Spleen (tissue), 11 donors: ENCODE measurements around the gene TRIAP1. TPM values are rescaled to one million over a fixed set of nuclear protein-coding genes. Genes with fewer than 3 reads are reported as not detected.

Experiments
- DNase-seq: peaks from one replicate; pipeline ENCODE4 v3.0.0-alpha.2; 2020
- H3K27ac ChIP-seq, 8 donors: fragments of 200-600 bp; sonication (generic) in 7 of 8; 1 replicate in 4 of 8; 2 replicates in 4 of 8; pipeline versions ENCODE4 v1.5.0 to v1.8.0; 2016 to 2021; ENCODE audit warnings: inconsistent platforms in 4 of 8, mild to moderate bottlenecking in 4 of 8, moderate library complexity in 1 of 8
- H3K27me3 ChIP-seq, 7 donors: fragments of 200-600 bp; sonication (generic) in 6 of 7; replicated peaks in 1 of 7; 1 replicate in 4 of 7; 2 replicates in 3 of 7; pipeline versions ENCODE4 v1.5.0 to v1.8.0; 2016 to 2021; ENCODE audit warnings: inconsistent platforms in 3 of 7, mild to moderate bottlenecking in 1 of 7
- H3K36me3 ChIP-seq, 6 donors: fragments of 200-600 bp; sonication (generic) in 5 of 6; 1 replicate in 4 of 6; 2 replicates in 2 of 6; pipeline versions ENCODE4 v1.5.0 to v1.8.0; 2016 to 2021; ENCODE audit warnings: inconsistent platforms in 2 of 6
- H3K4me1 ChIP-seq, 6 donors: fragments of 200-600 bp; sonication (generic) in 5 of 6; 1 replicate in 3 of 6; 2 replicates in 3 of 6; pipeline versions ENCODE4 v1.5.0 to v1.8.0; 2016 to 2021; ENCODE audit warnings: inconsistent platforms in 3 of 6
- H3K4me3 ChIP-seq, 8 donors: fragments of 200-600 bp; sonication (generic) in 7 of 8; 1 replicate in 4 of 8; 2 replicates in 4 of 8; pipeline versions ENCODE4 v1.5.0 to v1.8.0; 2016 to 2021; ENCODE audit warnings: inconsistent platforms in 4 of 8, mild to moderate bottlenecking in 4 of 8, moderate library complexity in 2 of 8
- H3K9me3 ChIP-seq, 8 donors: fragments of 200-600 bp; sonication (generic) in 7 of 8; 1 replicate in 4 of 8; 2 replicates in 4 of 8; pipeline versions ENCODE4 v1.5.0 to v1.8.0; 2016 to 2021; ENCODE audit warnings: inconsistent platforms in 4 of 8
- POLR2A ChIP-seq, 3 donors: fragments of 450-650 bp; IDR thresholded peaks; one replicate each; pipeline ENCODE4 v1.5.1; 2017; ENCODE audit warnings: antibody characterized with exemption in 3 of 3, mild to moderate bottlenecking in 1 of 3
- POLR2AphosphoS5 ChIP-seq, 3 donors: sonication (generic); formaldehyde crosslinking; IDR thresholded peaks; one replicate each; pipeline ENCODE4 v1.5.1; 2017; ENCODE audit warnings: antibody characterized with exemption in 3 of 3
- WGBS, 5 donors: extraction: QIAGEN DNeasy Blood & Tissue Kit in 3 of 5; methylation state at CpG; one replicate each; pipeline versions ENCODE4 v1.1.5 to v1.1.7; 2013 to 2018; 5-methylcytosine and 5-hydroxymethylcytosine counted together
- intact Hi-C: fragments of 100-400 bp; cut with DNase I; formaldehyde crosslinking; loops from one replicate; pipeline ENCODE4 v1.15.0; 2023; ENCODE audit warnings: low total_unique reads
- polyA plus RNA-seq, 3 donors: library from polyadenylated mRNA; stranded (reverse); fragments of 200-250 nt; gene quantifications; one replicate each; pipeline ENCODE4 v1.2.1, GENCODE V29; 2013
- total RNA-seq, 7 donors: library from RNA; depleted of rRNA in 3 of 7; stranded (reverse); fragments of >200 nt in 3 of 7; fragmentation: NEBNext Ultra II Directional in 4 of 7; extraction: Animal tissue kit (Norgen Biotek cat#: 25700) in 4 of 7; gene quantifications; one replicate each; pipeline versions ENCODE4 v1.1.0 to v1.2.1, GENCODE V29; 2016 to 2021
- TF ChIP-seq, protein P1 (sequence below), 11 experiments: fragments of 200-600 bp in 7 of 11; fragments of 450-650 bp in 4 of 11; sonication (generic) in 4 of 11; IDR thresholded peaks in 8 of 11; conservative IDR thresholded peaks in 3 of 11; 1 replicate in 7 of 11; 2 replicates in 4 of 11; pipeline versions ENCODE4 v1.4.0 to v1.8.0; 2016 to 2021; ENCODE audit warnings: antibody characterized with exemption in 11 of 11, inconsistent platforms in 4 of 11, mild to moderate bottlenecking in 1 of 11
- donor health status: healthy with polysubstance abuse.
- donor health status: DM: no; HTN: no; CAD: no; lungs with moderate emphysema.
- donor health status: DM: no; HTN: no; CAD: no.
- donor health status: Bipolar disorder and iron deficiency.
- donor health status: healthy.
- donor health status: DM: no; HTN: no; CAD: no.
- donor health status: DM: yes; HTN: yes; CAD: no.

The TRIAP1 gene
- total and polyA plus RNA-seq, 10 donors: 10.2 to 35.9 (median 14.9) TPM

DNA sequence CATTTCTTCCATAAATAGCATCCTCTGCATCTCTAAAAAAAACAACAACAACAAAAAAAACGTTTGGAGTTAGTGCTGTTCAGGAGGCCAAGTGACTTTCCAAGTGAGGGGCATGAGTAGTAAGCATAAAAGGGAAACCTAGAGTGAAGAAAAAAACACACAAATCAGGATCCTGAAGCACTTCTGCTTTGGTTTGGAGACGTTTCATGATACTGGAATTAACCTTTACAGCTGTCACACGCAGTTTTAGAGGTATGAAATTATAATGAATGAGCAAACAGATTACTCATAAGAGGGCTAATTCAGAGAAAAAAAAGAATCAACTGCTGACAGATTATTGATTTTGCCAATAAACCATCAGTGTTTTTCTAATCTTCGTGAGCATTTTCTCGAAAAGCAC lies 19.6 kb upstream of the TRIAP1 start:
- H3K4me3 ChIP-seq: no peak overlapping the region
- H3K27me3 ChIP-seq: no peaks in the 10 kb centered on the region
- TF ChIP-seq POLR2A (IDR thresholded peaks at IDR 0.05) (no peak), POLR2AphosphoS5 (IDR thresholded peaks at IDR 0.05) (no peak)
- TF ChIP-seq, protein P1, sequence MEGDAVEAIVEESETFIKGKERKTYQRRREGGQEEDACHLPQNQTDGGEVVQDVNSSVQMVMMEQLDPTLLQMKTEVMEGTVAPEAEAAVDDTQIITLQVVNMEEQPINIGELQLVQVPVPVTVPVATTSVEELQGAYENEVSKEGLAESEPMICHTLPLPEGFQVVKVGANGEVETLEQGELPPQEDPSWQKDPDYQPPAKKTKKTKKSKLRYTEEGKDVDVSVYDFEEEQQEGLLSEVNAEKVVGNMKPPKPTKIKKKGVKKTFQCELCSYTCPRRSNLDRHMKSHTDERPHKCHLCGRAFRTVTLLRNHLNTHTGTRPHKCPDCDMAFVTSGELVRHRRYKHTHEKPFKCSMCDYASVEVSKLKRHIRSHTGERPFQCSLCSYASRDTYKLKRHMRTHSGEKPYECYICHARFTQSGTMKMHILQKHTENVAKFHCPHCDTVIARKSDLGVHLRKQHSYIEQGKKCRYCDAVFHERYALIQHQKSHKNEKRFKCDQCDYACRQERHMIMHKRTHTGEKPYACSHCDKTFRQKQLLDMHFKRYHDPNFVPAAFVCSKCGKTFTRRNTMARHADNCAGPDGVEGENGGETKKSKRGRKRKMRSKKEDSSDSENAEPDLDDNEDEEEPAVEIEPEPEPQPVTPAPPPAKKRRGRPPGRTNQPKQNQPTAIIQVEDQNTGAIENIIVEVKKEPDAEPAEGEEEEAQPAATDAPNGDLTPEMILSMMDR (IDR thresholded peaks at IDR 0.05 in 8 of 11, conservative IDR thresholded peaks at IDR 0.05 in 3 of 11): no peak
- H3K4me1 ChIP-seq: peaks cover 28 to 69% (median 44%) of the 10 kb centered on the region in 6 donors
- H3K36me3 ChIP-seq: peaks cover 0 to 70% (median 61%) of the 10 kb centered on the region in 6 donors
- H3K27ac ChIP-seq: peak overlapping the region in 1 of 8 donors; percentile 18
- intact Hi-C loops: no loop called here
- WGBS, 5 donors: 45 to 61% (median 50%) methylated on average over 5 of the region's 5 CpGs
- DNase-seq: no peak
- no peaks in the 10 kb centered on the region for H3K9me3 ChIP-seq

DNA sequence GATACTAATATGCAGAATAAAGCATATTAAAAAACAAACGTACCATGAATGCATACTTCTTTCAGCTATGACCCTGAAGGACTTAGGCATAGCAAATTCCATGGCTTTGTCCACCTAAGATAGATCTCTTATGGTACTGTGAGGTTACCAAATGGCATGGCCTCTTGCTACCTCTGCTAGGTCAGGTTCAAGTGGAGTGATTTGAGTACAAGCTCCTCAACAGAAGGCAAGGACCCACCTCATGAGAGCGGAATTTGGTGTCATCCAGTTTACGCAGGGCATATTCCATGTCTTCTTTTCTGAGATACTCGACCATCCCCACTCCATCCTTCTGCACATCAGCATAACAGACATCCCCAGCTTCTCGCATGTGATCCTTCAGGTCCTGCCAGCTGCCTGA lies 17.5 kb upstream of the TRIAP1 start:
- Histone ChIP-seq H3K4me3 (no peak overlapping the region), H3K36me3 (peaks cover 0 to 91% (median 82%) of the 10 kb centered on the region in 6 donors), H3K4me1 (peaks cover 23 to 57% (median 34%) of the 10 kb centered on the region in 6 donors), H3K27me3 (no peaks in the 10 kb centered on the region), H3K27ac (no peak overlapping the region), H3K9me3 (no peaks in the 10 kb centered on the region)
- intact Hi-C loops: no loop called here
- 88 to 94% (median 92%) methylated on average over 5 of the region's 5 CpGs for WGBS, 5 donors
- DNase-seq: no peak
- TF ChIP-seq, protein P1 (IDR thresholded peaks at IDR 0.05 in 8 of 11, conservative IDR thresholded peaks at IDR 0.05 in 3 of 11): no peak
- TF ChIP-seq POLR2AphosphoS5 (IDR thresholded peaks at IDR 0.05) (no peak), POLR2A (IDR thresholded peaks at IDR 0.05) (no peak)

GRCh38 chr12:120462099-120462640 lies 16.0 kb upstream of the TRIAP1 start:
- peaks cover 17 to 42% (median 20%) of the 10 kb centered on the region in 6 donors for H3K4me1 ChIP-seq
- H3K9me3 ChIP-seq: no peaks in the 10 kb centered on the region
- H3K36me3 ChIP-seq: peaks cover 0 to 100% (median 93%) of the 10 kb centered on the region in 6 donors
- H3K27ac ChIP-seq: no peak overlapping the region
- intact Hi-C loops: no loop called here
- no peaks in the 10 kb centered on the region for H3K27me3 ChIP-seq
- no peak for DNase-seq
- 85 to 96% (median 89%) methylated on average over 3 of the region's 3 CpGs for WGBS, 5 donors
- H3K4me3 ChIP-seq: no peak overlapping the region
- no peak for TF ChIP-seq POLR2A (IDR thresholded peaks at IDR 0.05)
- TF ChIP-seq POLR2AphosphoS5 (IDR thresholded peaks at IDR 0.05): no peak
- TF ChIP-seq, protein P1 (IDR thresholded peaks at IDR 0.05 in 8 of 11, conservative IDR thresholded peaks at IDR 0.05 in 3 of 11): no peak

DNA sequence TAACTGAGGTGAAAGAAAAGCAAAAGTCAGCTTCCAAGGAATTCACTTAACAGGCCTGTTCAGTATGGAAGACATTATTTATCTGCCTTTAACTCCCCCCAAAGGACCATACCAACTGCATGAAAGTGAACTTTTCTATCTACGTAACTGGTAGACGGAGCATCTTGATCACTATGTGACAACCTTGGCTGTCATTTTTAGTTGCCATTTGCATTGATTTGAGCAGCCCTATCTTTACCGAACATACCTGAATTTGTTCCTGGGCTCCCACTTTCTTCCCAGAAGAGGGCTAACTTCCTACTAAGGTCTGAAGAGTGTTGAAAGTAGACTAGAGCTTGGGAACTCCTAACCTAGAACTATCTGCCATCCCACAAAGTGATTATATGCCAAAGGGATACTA lies 14.0 kb upstream of the TRIAP1 start:
- WGBS, 5 donors: 90 to 95% (median 93%) methylated on average over 3 of the region's 3 CpGs

More for the DNA sequence above, 14.0 kb upstream of the TRIAP1 start:
- no peak for DNase-seq
- intact Hi-C loops: no loop called here
- H3K4me3 ChIP-seq: no peak overlapping the region
- no peaks in the 10 kb centered on the region for H3K27me3 ChIP-seq
- TF ChIP-seq POLR2AphosphoS5 (IDR thresholded peaks at IDR 0.05) (no peak), POLR2A (IDR thresholded peaks at IDR 0.05) (no peak)
- TF ChIP-seq, protein P1 (IDR thresholded peaks at IDR 0.05 in 8 of 11, conservative IDR thresholded peaks at IDR 0.05 in 3 of 11): no peak
- H3K4me1 ChIP-seq: peaks cover 0 to 22% (median under 1%) of the 10 kb centered on the region in 6 donors
- H3K9me3 ChIP-seq: no peaks in the 10 kb centered on the region
- H3K36me3 ChIP-seq: peaks cover 0 to 100% (median 95%) of the 10 kb centered on the region in 6 donors
- no peak overlapping the region for H3K27ac ChIP-seq
